ENCODE measurements around the gene S100A3. TPM values are rescaled to one million over a fixed set of nuclear protein-coding genes. Genes with fewer than 3 reads are reported as not detected.

The S100A3 gene
- total RNA-seq, 1 experiment from 2014 or later = 1.5 TPM

DNA sequence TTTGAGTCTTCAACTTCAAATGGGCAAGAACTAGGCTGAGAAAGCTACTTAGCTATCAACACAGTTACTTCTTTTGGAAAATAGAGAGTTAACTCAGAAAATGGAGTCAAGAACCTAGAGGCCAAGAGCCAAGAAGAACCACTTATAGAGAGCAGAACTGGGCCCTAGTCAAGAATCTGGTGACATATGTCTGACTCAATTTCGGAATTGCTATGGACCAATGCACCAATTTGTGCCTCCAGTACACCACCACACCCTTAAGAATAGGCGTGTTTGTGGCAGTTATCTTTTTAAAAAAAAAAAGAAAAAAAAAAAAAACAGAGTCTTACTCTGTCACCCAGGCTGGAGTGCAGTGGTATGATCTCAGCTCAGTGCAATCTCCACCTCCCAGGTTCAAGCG, 8.8 kb upstream of the S100A3 start:
- POLR2A ChIA-PET (ENCODE audit: unreplicated experiment) = interaction anchor here (0.7 kb wide), 2 partner anchors 68 to 93 kb away, joined by 3 to 21 read pairs; no protein-coding TSS in a partner anchor
- Histone ChIP-seq H3K27me3 (ENCODE audit: insufficient read depth, low read depth) (no peaks in the 10 kb centered on the region), H3K4me1 (replicated peaks; ENCODE audit: insufficient read depth) (peaks cover 8% of the 10 kb centered on the region; the same call in 1 of the 2 replicates), H3K79me2 (ENCODE audit: low read depth) (no peaks in the 10 kb centered on the region), H3F3A (ENCODE audit: insufficient read depth, low read depth) (peaks cover 20% of the 10 kb centered on the region), H3K4me3 (no peak overlapping the region), H4K20me1 (ENCODE audit: insufficient read depth) (no peaks in the 10 kb centered on the region), H3K27ac (no peak overlapping the region), H3K4me2 (no peak overlapping the region), H3K9me3 (ENCODE audit: insufficient read depth, low read depth) (no peaks in the 10 kb centered on the region), H3K36me3 (ENCODE audit: low read depth) (no peaks in the 10 kb centered on the region), H3K9me2 (ENCODE audit: insufficient read depth) (no peaks in the 10 kb centered on the region), H2AFZ (no peak overlapping the region)
- no peak for TF ChIP-seq EZH2 (IDR thresholded peaks at IDR 0.05; ENCODE audit: low read depth)
- TF ChIP-seq, protein P1, sequence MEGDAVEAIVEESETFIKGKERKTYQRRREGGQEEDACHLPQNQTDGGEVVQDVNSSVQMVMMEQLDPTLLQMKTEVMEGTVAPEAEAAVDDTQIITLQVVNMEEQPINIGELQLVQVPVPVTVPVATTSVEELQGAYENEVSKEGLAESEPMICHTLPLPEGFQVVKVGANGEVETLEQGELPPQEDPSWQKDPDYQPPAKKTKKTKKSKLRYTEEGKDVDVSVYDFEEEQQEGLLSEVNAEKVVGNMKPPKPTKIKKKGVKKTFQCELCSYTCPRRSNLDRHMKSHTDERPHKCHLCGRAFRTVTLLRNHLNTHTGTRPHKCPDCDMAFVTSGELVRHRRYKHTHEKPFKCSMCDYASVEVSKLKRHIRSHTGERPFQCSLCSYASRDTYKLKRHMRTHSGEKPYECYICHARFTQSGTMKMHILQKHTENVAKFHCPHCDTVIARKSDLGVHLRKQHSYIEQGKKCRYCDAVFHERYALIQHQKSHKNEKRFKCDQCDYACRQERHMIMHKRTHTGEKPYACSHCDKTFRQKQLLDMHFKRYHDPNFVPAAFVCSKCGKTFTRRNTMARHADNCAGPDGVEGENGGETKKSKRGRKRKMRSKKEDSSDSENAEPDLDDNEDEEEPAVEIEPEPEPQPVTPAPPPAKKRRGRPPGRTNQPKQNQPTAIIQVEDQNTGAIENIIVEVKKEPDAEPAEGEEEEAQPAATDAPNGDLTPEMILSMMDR (conservative IDR thresholded peaks at IDR 0.05) = no peak
- BruUV-seq (replicated peaks) = no TSS peak
- intact Hi-C loops (cut with micrococcal nuclease; ENCODE audit: unreplicated experiment) = no loop called here
- DNase-seq = no peak
- CTCF ChIA-PET = no interaction called here

DNA sequence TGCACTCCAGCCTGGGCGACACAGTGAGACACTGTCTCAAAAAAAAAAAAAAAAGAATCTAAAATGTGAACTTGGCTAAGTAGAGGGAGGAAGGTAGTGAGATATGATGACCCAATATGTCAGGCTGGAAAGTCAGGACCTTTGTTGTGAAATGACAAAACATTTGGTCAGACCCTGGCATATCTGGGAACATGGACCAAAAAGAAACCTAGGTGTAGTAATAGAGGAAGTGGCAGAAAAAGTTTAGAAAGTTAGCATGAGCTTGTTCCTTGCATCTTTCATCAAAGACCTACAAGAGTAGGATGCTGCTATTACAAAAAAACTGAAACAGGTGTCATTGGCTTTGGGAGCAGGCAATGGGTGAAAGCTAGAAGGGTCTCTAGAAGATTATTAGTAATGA, 7.3 kb upstream of the S100A3 start:
- Histone ChIP-seq H3K4me2 (no peak overlapping the region), H3K4me1 (replicated peaks; ENCODE audit: insufficient read depth) (peaks cover 8% of the 10 kb centered on the region; the same call in 1 of the 2 replicates), H3K9me2 (ENCODE audit: insufficient read depth) (no peaks in the 10 kb centered on the region), H3F3A (ENCODE audit: insufficient read depth, low read depth) (peaks cover 17% of the 10 kb centered on the region), H2AFZ (no peak overlapping the region), H3K79me2 (ENCODE audit: low read depth) (no peaks in the 10 kb centered on the region), H4K20me1 (ENCODE audit: insufficient read depth) (no peaks in the 10 kb centered on the region), H3K9me3 (ENCODE audit: insufficient read depth, low read depth) (no peaks in the 10 kb centered on the region), H3K27me3 (ENCODE audit: insufficient read depth, low read depth) (no peaks in the 10 kb centered on the region), H3K36me3 (ENCODE audit: low read depth) (no peaks in the 10 kb centered on the region), H3K27ac (no peak overlapping the region), H3K4me3 (no peak overlapping the region)
- POLR2A ChIA-PET (ENCODE audit: unreplicated experiment) = no interaction called here
- intact Hi-C loops (cut with micrococcal nuclease; ENCODE audit: unreplicated experiment) = no loop called here
- no TSS peak for BruUV-seq (replicated peaks)
- no peak for TF ChIP-seq EZH2 (IDR thresholded peaks at IDR 0.05; ENCODE audit: low read depth)
- TF ChIP-seq, protein P1 (conservative IDR thresholded peaks at IDR 0.05) = no peak
- no peak for DNase-seq
- CTCF ChIA-PET = no interaction called here

DNA sequence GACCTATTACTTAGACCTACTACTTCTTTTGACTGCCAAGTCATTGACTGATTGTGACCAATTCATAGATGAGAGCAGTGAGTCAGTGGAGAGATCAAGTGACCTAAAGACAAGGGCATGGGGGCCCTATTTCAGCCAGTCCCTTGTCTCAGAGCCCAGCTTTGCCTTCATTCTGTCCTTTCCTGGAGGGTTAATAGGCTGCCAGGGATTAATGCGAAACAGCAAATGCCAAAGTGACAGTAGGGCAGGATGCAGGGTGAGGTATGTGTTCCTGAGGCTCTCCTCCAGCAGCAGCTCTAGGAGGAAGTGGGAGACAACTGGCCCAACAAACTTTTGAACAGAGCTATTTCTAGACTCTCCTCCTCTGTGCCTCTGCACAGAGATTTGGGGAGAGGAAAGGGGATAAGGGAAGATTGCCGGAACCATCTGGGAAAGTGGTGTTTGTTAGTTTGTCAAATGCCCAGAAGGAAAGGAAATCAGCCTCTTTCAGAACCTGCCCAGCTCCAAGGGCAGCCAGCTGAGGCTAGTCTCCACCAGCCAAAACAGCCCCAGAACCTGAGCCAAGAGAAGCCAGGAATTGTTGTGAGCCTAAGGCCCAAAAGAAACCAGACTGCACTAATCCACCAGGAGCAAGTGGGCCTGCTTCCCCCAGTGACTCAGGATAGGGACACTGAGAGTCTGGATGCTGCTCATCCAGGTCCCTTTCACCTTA, 4.9 kb upstream of the S100A3 start:
- no peak for DNase-seq
- Histone ChIP-seq H3K4me1 (replicated peaks; ENCODE audit: insufficient read depth) (peaks cover 21% of the 10 kb centered on the region), H3F3A (ENCODE audit: insufficient read depth, low read depth) (peaks cover 9% of the 10 kb centered on the region), H4K20me1 (ENCODE audit: insufficient read depth) (no peaks in the 10 kb centered on the region), H3K27me3 (ENCODE audit: insufficient read depth, low read depth) (no peaks in the 10 kb centered on the region), H3K79me2 (ENCODE audit: low read depth) (no peaks in the 10 kb centered on the region), H3K27ac (no peak overlapping the region), H3K36me3 (ENCODE audit: low read depth) (no peaks in the 10 kb centered on the region), H3K4me2 (no peak overlapping the region), H3K9me2 (ENCODE audit: insufficient read depth) (no peaks in the 10 kb centered on the region), H3K9me3 (ENCODE audit: insufficient read depth, low read depth) (no peaks in the 10 kb centered on the region), H3K4me3 (no peak overlapping the region), H2AFZ (no peak overlapping the region)
- no peak for TF ChIP-seq EZH2 (IDR thresholded peaks at IDR 0.05; ENCODE audit: low read depth)
- TF ChIP-seq, protein P1 (conservative IDR thresholded peaks at IDR 0.05) = no peak
- intact Hi-C loops (cut with micrococcal nuclease; ENCODE audit: unreplicated experiment) = no loop called here
- CTCF ChIA-PET = no interaction called here
- POLR2A ChIA-PET (ENCODE audit: unreplicated experiment) = interaction anchor here (0.6 kb wide), 1 partner anchor 18 kb away, joined by 3 read pairs; the partner anchor contains the start of gene S100A6
- BruUV-seq (replicated peaks) = no TSS peak
